ENCODE measurements around the gene RBBP8NL.
A peak's percentile ranks its signal among the peaks of the same experiment; 100 is the strongest.

Gene RBBP8NL

GRCh38 chr20:62408055-62408454 lies 19.3 kb downstream of the RBBP8NL start:
- Histone ChIP-seq H3K9me3 (ENCODE audit: low read length) (no peaks in the 10 kb centered on the region), H3K79me2 (ENCODE audit: insufficient read depth, low read length) (0 out of 2 replicates have a peak, but pooled peaks cover 4% of the 10 kb centered on the region), H3K27me3 (ENCODE audit: insufficient read depth, low read length) (no peaks in the 10 kb centered on the region; the same call in 1 of the 2 replicates), H3K27ac (ENCODE audit: low read depth, low read length, poor library complexity, severe bottlenecking) (no peak overlapping the region), H2AFZ (ENCODE audit: low read length) (no peak overlapping the region), H3F3A (ENCODE audit: insufficient read depth, low read length) (no peaks in the 10 kb centered on the region), H3K4me3 (ENCODE audit: low read depth, low read length, poor library complexity, severe bottlenecking) (peak overlapping the region; percentile 57), H4K20me1 (ENCODE audit: insufficient read depth, low read length) (no peaks in the 10 kb centered on the region), H3K9me2 (ENCODE audit: low read depth, low read length) (no peaks in the 10 kb centered on the region), H3K9ac (ENCODE audit: low read length) (peak overlapping the region; percentile 51; the same call in 1 of the 2 replicates), H3K4me1 (ENCODE audit: insufficient read depth, low read length, severe bottlenecking) (peaks cover 35% of the 10 kb centered on the region), H3K36me3 (ENCODE audit: insufficient read depth, low read length) (peaks cover 3% of the 10 kb centered on the region; the same call in 1 of the 2 replicates), H3K4me2 (ENCODE audit: low read length) (peak overlapping the region; percentile 57)
- TF ChIP-seq CTCF (IDR thresholded peaks at IDR 0.05; ENCODE audit: low read length) (no peak), EZH2 (IDR thresholded peaks at IDR 0.05; ENCODE audit: borderline replicate concordance, low read length) (no peak)

GRCh38 chr20:62407221-62407992 lies 19.9 kb downstream of the RBBP8NL start, which contains the start of gene CABLES2:
Gene CABLES2 (minus strand): TSS chr20:62407285. CDS start chr20:62407276, 9 bp downstream.
- Histone ChIP-seq H3K27me3 (ENCODE audit: insufficient read depth, low read length) (no peaks in the 10 kb centered on the region; the same call in 1 of the 2 replicates), H3F3A (ENCODE audit: insufficient read depth, low read length) (no peaks in the 10 kb centered on the region), H3K9me2 (ENCODE audit: low read depth, low read length) (no peaks in the 10 kb centered on the region), H2AFZ (ENCODE audit: low read length) (no peak within 1 kb of the TSS), H3K4me3 (ENCODE audit: low read depth, low read length, poor library complexity, severe bottlenecking) (peak within 1 kb of the TSS; percentile 84), H3K79me2 (ENCODE audit: insufficient read depth, low read length) (0 out of 2 replicates have a peak, but pooled peaks cover 4% of the 10 kb centered on the region), H3K9ac (ENCODE audit: low read length) (peak within 1 kb of the TSS; percentile 94), H3K4me1 (ENCODE audit: insufficient read depth, low read length, severe bottlenecking) (peaks cover 36% of the 10 kb centered on the region), H3K9me3 (ENCODE audit: low read length) (no peaks in the 10 kb centered on the region), H3K36me3 (ENCODE audit: insufficient read depth, low read length) (peaks cover 9% of the 10 kb centered on the region; the same call in 1 of the 2 replicates), H3K4me2 (ENCODE audit: low read length) (peak within 1 kb of the TSS; percentile 89), H4K20me1 (ENCODE audit: insufficient read depth, low read length) (no peaks in the 10 kb centered on the region), H3K27ac (ENCODE audit: low read depth, low read length, poor library complexity, severe bottlenecking) (peak within 1 kb of the TSS; percentile 13)
- TF ChIP-seq CTCF (IDR thresholded peaks at IDR 0.05; ENCODE audit: low read length) (peak; percentile 23; the same call in 1 of the 2 replicates), EZH2 (IDR thresholded peaks at IDR 0.05; ENCODE audit: borderline replicate concordance, low read length) (no peak)

- no peak overlapping the region for H3K27ac ChIP-seq (ENCODE audit: low read depth, low read length, poor library complexity, severe bottlenecking)
- TF ChIP-seq EZH2 (IDR thresholded peaks at IDR 0.05; ENCODE audit: borderline replicate concordance, low read length) (no peak), CTCF (IDR thresholded peaks at IDR 0.05; ENCODE audit: low read length) (no peak)
- peak overlapping the region; percentile 94 for H3K9ac ChIP-seq (ENCODE audit: low read length)
These were observed 20.6 kb downstream of the RBBP8NL start for GRCh38 chr20:62406635-62407176.

More at GRCh38 chr20:62406635-62407176, 20.6 kb downstream of the RBBP8NL start:
- H3K4me3 ChIP-seq (ENCODE audit: low read depth, low read length, poor library complexity, severe bottlenecking) = peak overlapping the region; percentile 84
- no peaks in the 10 kb centered on the region for H4K20me1 ChIP-seq (ENCODE audit: insufficient read depth, low read length)
- H3K79me2 ChIP-seq (ENCODE audit: insufficient read depth, low read length) = 0 out of 2 replicates have a peak, but pooled peaks cover 4% of the 10 kb centered on the region
- peaks cover 43% of the 10 kb centered on the region for H3K4me1 ChIP-seq (ENCODE audit: insufficient read depth, low read length, severe bottlenecking)
- H3K27me3 ChIP-seq (ENCODE audit: insufficient read depth, low read length) = no peaks in the 10 kb centered on the region; the same call in 1 of the 2 replicates
- H3K36me3 ChIP-seq (ENCODE audit: insufficient read depth, low read length) = peaks cover 13% of the 10 kb centered on the region; the same call in 1 of the 2 replicates
- H3F3A ChIP-seq (ENCODE audit: insufficient read depth, low read length) = no peaks in the 10 kb centered on the region
- peak overlapping the region; percentile 89 for H3K4me2 ChIP-seq (ENCODE audit: low read length)
- H3K9me2 ChIP-seq (ENCODE audit: low read depth, low read length) = no peaks in the 10 kb centered on the region
- no peaks in the 10 kb centered on the region for H3K9me3 ChIP-seq (ENCODE audit: low read length)
- no peak overlapping the region for H2AFZ ChIP-seq (ENCODE audit: low read length)

Measured in OCI-LY1 (cell line).